ENCODE measurements around the gene P2RY6.

P2RY6 gene

DNA sequence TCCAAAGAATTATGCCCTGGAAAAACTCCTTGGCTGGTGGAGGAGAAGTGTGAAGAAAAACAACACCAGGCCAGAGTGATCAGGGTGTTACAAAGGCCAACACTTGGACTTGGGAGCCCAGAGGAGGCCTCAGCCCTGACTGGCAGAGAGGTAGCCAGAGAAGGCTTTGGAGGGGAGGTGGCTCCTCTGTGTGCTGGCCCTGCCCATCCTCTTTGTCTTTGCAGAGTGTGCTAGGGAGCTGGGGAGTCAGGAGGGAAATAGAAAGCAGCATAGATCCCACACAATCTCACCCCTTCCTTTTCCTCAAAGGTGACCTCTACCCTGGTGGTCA is 12.0 kb upstream of the P2RY6 start:
- H3K4me1 ChIP-seq (ENCODE audit: insufficient read depth, low read length), result no peaks in the 10 kb centered on the region
- no peaks in the 10 kb centered on the region; the same call in 1 of the 2 replicates for H4K20me1 ChIP-seq (ENCODE audit: insufficient read depth, low read length)
- H3K9me3 ChIP-seq (ENCODE audit: insufficient read depth, low read length, severe bottlenecking), result no peaks in the 10 kb centered on the region
- H3K4me3 ChIP-seq (ENCODE audit: low read depth in 1 of 2, low read length in 2 of 2), result no peak overlapping the region
- TF ChIP-seq, protein P1, sequence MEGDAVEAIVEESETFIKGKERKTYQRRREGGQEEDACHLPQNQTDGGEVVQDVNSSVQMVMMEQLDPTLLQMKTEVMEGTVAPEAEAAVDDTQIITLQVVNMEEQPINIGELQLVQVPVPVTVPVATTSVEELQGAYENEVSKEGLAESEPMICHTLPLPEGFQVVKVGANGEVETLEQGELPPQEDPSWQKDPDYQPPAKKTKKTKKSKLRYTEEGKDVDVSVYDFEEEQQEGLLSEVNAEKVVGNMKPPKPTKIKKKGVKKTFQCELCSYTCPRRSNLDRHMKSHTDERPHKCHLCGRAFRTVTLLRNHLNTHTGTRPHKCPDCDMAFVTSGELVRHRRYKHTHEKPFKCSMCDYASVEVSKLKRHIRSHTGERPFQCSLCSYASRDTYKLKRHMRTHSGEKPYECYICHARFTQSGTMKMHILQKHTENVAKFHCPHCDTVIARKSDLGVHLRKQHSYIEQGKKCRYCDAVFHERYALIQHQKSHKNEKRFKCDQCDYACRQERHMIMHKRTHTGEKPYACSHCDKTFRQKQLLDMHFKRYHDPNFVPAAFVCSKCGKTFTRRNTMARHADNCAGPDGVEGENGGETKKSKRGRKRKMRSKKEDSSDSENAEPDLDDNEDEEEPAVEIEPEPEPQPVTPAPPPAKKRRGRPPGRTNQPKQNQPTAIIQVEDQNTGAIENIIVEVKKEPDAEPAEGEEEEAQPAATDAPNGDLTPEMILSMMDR (IDR thresholded peaks at IDR 0.05; ENCODE audit: borderline replicate concordance, extremely low read depth, low read length, poor library complexity, severe bottlenecking), result no peak
- no peak for TF ChIP-seq EZH2 (IDR thresholded peaks at IDR 0.05; ENCODE audit: borderline replicate concordance, low read depth, low read length, severe bottlenecking)
- no peaks in the 10 kb centered on the region for H3K36me3 ChIP-seq (ENCODE audit: insufficient read depth, low read length)
- H3K27me3 ChIP-seq (ENCODE audit: insufficient read depth, low read length, poor library complexity), result peaks cover 5% of the 10 kb centered on the region
- no peaks in the 10 kb centered on the region for H3K79me2 ChIP-seq (ENCODE audit: insufficient read depth, low read length)
- H3K9ac ChIP-seq (ENCODE audit: low read depth, low read length), result no peak overlapping the region
- no peak overlapping the region for H3K27ac ChIP-seq (ENCODE audit: low read length)
- H3K4me2 ChIP-seq (ENCODE audit: insufficient read depth, low read length), result no peak overlapping the region
- no peak for DNase-seq
- ATAC-seq (ENCODE audit: insufficient read depth, low read depth), result no peak
- H2AFZ ChIP-seq (ENCODE audit: low read depth, low read length), result no peak overlapping the region

DNA sequence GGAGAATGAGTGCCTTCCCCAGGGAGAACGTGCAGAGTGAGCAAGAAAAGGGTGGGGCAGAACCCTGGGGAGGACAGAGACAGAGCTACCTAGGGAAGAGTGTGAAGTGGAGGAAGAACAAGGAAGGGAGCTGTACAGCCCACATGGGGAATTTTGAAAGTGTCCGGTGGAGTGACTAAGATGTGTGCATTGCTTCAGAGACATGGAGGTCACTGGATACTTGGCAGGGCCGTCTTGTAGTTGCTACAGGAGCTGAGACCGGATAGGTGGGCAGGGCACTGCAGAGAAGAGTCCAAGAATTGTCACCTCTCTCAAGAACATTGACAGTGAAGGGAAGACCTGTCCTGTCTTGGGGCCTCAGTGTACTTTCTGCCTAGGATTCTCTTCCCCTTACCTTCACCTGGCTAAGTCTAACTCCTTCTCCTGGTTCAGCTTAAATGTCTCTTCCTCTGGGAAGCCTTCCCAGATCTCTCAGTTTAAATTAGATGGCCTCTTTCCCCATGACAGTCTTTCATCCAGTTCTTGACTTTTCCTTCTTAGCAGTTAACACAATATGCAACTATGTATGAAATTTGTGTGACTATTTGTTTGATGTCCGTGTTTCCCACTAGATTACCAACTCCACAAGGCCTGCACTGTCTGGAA is 9.2 kb upstream of the P2RY6 start:
- no peak for ATAC-seq (ENCODE audit: insufficient read depth, low read depth)
- no peaks in the 10 kb centered on the region for H3K9me3 ChIP-seq (ENCODE audit: insufficient read depth, low read length, severe bottlenecking)
- H3K4me1 ChIP-seq (ENCODE audit: insufficient read depth, low read length), result no peaks in the 10 kb centered on the region
- no peaks in the 10 kb centered on the region for H3K79me2 ChIP-seq (ENCODE audit: insufficient read depth, low read length)
- no peak overlapping the region for H3K4me3 ChIP-seq (ENCODE audit: low read depth in 1 of 2, low read length in 2 of 2)
- no peak overlapping the region for H3K27ac ChIP-seq (ENCODE audit: low read length)
- no peak for DNase-seq
- TF ChIP-seq, protein P1 (IDR thresholded peaks at IDR 0.05; ENCODE audit: borderline replicate concordance, extremely low read depth, low read length, poor library complexity, severe bottlenecking), result no peak
- no peak for TF ChIP-seq EZH2 (IDR thresholded peaks at IDR 0.05; ENCODE audit: borderline replicate concordance, low read depth, low read length, severe bottlenecking)
- H3K9ac ChIP-seq (ENCODE audit: low read depth, low read length), result no peak overlapping the region
- H3K36me3 ChIP-seq (ENCODE audit: insufficient read depth, low read length), result no peaks in the 10 kb centered on the region
- H3K27me3 ChIP-seq (ENCODE audit: insufficient read depth, low read length, poor library complexity), result peaks cover 9% of the 10 kb centered on the region
- no peak overlapping the region for H2AFZ ChIP-seq (ENCODE audit: low read depth, low read length)
- no peak overlapping the region for H3K4me2 ChIP-seq (ENCODE audit: insufficient read depth, low read length)
- no peaks in the 10 kb centered on the region; the same call in 1 of the 2 replicates for H4K20me1 ChIP-seq (ENCODE audit: insufficient read depth, low read length)

DNA sequence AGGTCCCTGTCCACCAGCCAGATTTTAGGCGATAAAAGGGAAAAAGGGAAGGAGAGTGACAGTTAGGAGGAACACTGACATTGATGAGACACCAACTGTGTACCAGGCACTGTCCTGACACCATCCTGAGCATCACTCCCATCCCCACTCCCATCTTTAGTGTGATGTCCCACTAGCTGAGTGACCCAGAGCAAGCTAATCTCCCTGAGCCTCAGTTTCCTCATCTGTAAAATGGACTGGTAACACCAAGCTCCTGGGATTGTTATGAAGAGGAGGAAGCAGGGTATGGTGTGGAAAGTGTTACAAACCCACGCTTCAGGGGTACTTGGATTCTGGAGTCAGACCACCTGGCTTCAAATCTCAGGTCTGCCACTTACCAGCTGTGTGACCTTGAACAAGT is 8.5 kb upstream of the P2RY6 start:
- Histone ChIP-seq H3K4me1 (ENCODE audit: insufficient read depth, low read length) (no peaks in the 10 kb centered on the region), H3K27ac (ENCODE audit: low read length) (no peak overlapping the region), H3K4me2 (ENCODE audit: insufficient read depth, low read length) (no peak overlapping the region), H3K9me3 (ENCODE audit: insufficient read depth, low read length, severe bottlenecking) (no peaks in the 10 kb centered on the region), H2AFZ (ENCODE audit: low read depth, low read length) (no peak overlapping the region), H4K20me1 (ENCODE audit: insufficient read depth, low read length) (no peaks in the 10 kb centered on the region), H3K4me3 (ENCODE audit: low read depth in 1 of 2, low read length in 2 of 2) (no peak overlapping the region), H3K27me3 (ENCODE audit: insufficient read depth, low read length, poor library complexity) (peaks cover 9% of the 10 kb centered on the region), H3K36me3 (ENCODE audit: insufficient read depth, low read length) (no peaks in the 10 kb centered on the region), H3K79me2 (ENCODE audit: insufficient read depth, low read length) (no peaks in the 10 kb centered on the region), H3K9ac (ENCODE audit: low read depth, low read length) (no peak overlapping the region)
- ATAC-seq (ENCODE audit: insufficient read depth, low read depth) (no peak), DNase-seq (no peak)
- TF ChIP-seq, protein P1 (IDR thresholded peaks at IDR 0.05; ENCODE audit: borderline replicate concordance, extremely low read depth, low read length, poor library complexity, severe bottlenecking), result no peak
- no peak for TF ChIP-seq EZH2 (IDR thresholded peaks at IDR 0.05; ENCODE audit: borderline replicate concordance, low read depth, low read length, severe bottlenecking)

All from DND-41 (cell line).